SK-N-SH treated with all-trans-retinoic acid at 6 μM for 48 hours (cell line): Measurements from ENCODE around the gene SPRR2G.

Experiments used
- BACH2 ChIP-seq: fragments of 250-450 bp; sonication (Bioruptor Pico); IDR thresholded peaks from 2 replicates; pipeline ENCODE4 v1.9.0; 2021; ENCODE audit warnings: mild to moderate bottlenecking, borderline replicate concordance
- ESRRG ChIP-seq: fragments of 250-450 bp; sonication (Bioruptor Pico); IDR thresholded peaks from 2 replicates; pipeline ENCODE4 v1.6.1; 2021; ENCODE audit warnings: mild to moderate bottlenecking
- OSR1 ChIP-seq: fragments of 250-450 bp; sonication (Bioruptor Pico); IDR thresholded peaks from 2 replicates; pipeline ENCODE4 v1.8.0; 2022; ENCODE audit warnings: moderate library complexity, mild to moderate bottlenecking, inconsistent platforms
- POU6F1 ChIP-seq: fragments of 250-450 bp; sonication (Bioruptor Pico); IDR thresholded peaks from 2 replicates; pipeline ENCODE4 v1.8.0; 2021; ENCODE audit warnings: low read depth, mild to moderate bottlenecking, moderate library complexity, borderline replicate concordance
- SNAI2 ChIP-seq: fragments of 250-450 bp; sonication (Bioruptor Pico); IDR thresholded peaks from 2 replicates; pipeline ENCODE4 v1.5.0; 2020; ENCODE audit warnings: mild to moderate bottlenecking, moderate library complexity
- ZC3H10 ChIP-seq: fragments of 250-450 bp; sonication (Bioruptor Pico); IDR thresholded peaks from 2 replicates; pipeline ENCODE4 v1.5.1; 2021; ENCODE audit warnings: mild to moderate bottlenecking, moderate library complexity
- ZNF70 ChIP-seq: fragments of 450-650 bp; formaldehyde crosslinking; IDR thresholded peaks from 2 replicates; pipeline ENCODE4 v1.5.0; 2020; ENCODE audit warnings: mild to moderate bottlenecking, moderate library complexity
- TF ChIP-seq, protein P1 (sequence below): fragments of 250-450 bp; sonication (Bioruptor Pico); IDR thresholded peaks from 2 replicates; pipeline ENCODE4 v1.8.0; 2020; ENCODE audit warnings: mild to moderate bottlenecking, moderate library complexity, borderline replicate concordance

GRCh38 chr1:153155541-153155940, 4.9 kb upstream of the SPRR2G start:
- TF ChIP-seq SNAI2 (CRISPR knock-in tag) (no peak), ZNF70 (no peak), ESRRG (no peak), OSR1 (CRISPR knock-in tag) (no peak), POU6F1 (CRISPR knock-in tag) (no peak), ZC3H10 (no peak), BACH2 (CRISPR knock-in tag) (no peak)
- TF ChIP-seq, protein P1, sequence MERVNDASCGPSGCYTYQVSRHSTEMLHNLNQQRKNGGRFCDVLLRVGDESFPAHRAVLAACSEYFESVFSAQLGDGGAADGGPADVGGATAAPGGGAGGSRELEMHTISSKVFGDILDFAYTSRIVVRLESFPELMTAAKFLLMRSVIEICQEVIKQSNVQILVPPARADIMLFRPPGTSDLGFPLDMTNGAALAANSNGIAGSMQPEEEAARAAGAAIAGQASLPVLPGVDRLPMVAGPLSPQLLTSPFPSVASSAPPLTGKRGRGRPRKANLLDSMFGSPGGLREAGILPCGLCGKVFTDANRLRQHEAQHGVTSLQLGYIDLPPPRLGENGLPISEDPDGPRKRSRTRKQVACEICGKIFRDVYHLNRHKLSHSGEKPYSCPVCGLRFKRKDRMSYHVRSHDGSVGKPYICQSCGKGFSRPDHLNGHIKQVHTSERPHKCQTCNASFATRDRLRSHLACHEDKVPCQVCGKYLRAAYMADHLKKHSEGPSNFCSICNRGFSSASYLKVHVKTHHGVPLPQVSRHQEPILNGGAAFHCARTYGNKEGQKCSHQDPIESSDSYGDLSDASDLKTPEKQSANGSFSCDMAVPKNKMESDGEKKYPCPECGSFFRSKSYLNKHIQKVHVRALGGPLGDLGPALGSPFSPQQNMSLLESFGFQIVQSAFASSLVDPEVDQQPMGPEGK: no peak
